GM10266 (cell line): ENCODE measurements around the gene PTPRM.

Experiments
- DNase-seq: peaks from one replicate; pipeline ENCODE4 v3.0.0; 2012; ENCODE audit errors: extremely low spot score
- CTCF ChIP-seq: IDR thresholded peaks from 2 replicates; pipeline ENCODE4 v1.5.1; 2012; ENCODE audit warnings: mild to moderate bottlenecking, low read depth; ENCODE audit not compliant: control insufficient read depth, insufficient read depth; ENCODE audit errors: missing control alignments

PTPRM gene

GRCh38 chr18:7626922-7627440 is 59.9 kb downstream of the PTPRM start:
- DNase-seq = no peak
- TF ChIP-seq CTCF = no peak

GRCh38 chr18:7629416-7629815 is 62.3 kb downstream of the PTPRM start:
- DNase-seq = no peak
- TF ChIP-seq CTCF = no peak

- TF ChIP-seq CTCF = no peak
- DNase-seq = no peak
Observed at GRCh38 chr18:7630731-7631442, 63.8 kb downstream of the PTPRM start.

GRCh38 chr18:7632152-7633098 is 65.3 kb downstream of the PTPRM start:
- TF ChIP-seq CTCF = no peak
- DNase-seq = no peak

GRCh38 chr18:7633171-7633570 is 66.1 kb downstream of the PTPRM start:
- no peak for DNase-seq
- TF ChIP-seq CTCF = no peak

GRCh38 chr18:7635948-7636347 is 68.8 kb downstream of the PTPRM start:
- no peak for DNase-seq
- no peak for TF ChIP-seq CTCF
